C1 segment of cervical spinal cord (tissue), 14 donors: Measurements from ENCODE around the gene TMEM208.

Source experiments
- DNase-seq, 14 donors: peaks; one replicate each; lab custom pipeline; 2025; lab: John Stamatoyannopoulos, UW

The TMEM208 gene

GRCh38 chr16:67226804-67227566 lies at the start of gene TMEM208:
TSS of gene TMEM208 (plus strand) at chr16:67227130. CDS start at chr16:67227219, 89 bp downstream.
- DNase-seq, result peak; percentile 61 to 98 (median 94)

- peak in 3 of 14 donors; percentile 38 to 75 (median 56) for DNase-seq
Observed at GRCh38 chr16:67177743-67178699, 48.9 kb upstream of the TMEM208 start.

- DNase-seq, result no peak
Observed at GRCh38 chr16:67179421-67180080, 47.4 kb upstream of the TMEM208 start.

GRCh38 chr16:67180166-67180565 lies 46.8 kb upstream of the TMEM208 start:
- no peak for DNase-seq

GRCh38 chr16:67181346-67181745 lies 45.6 kb upstream of the TMEM208 start:
- peak in 4 of 14 donors; percentile 19 to 66 (median 38) for DNase-seq

GRCh38 chr16:67182288-67182687 lies 44.6 kb upstream of the TMEM208 start:
- no peak for DNase-seq

- no peak for DNase-seq
Observed at GRCh38 chr16:67183284-67183626, 43.7 kb upstream of the TMEM208 start.

GRCh38 chr16:67183627-67184452 lies 43.1 kb upstream of the TMEM208 start, which contains the start of gene MATCAP1:
TSS of gene MATCAP1 (minus strand) at chr16:67183963. CDS start at chr16:67180610, 3,353 bp downstream.
- DNase-seq, result peak; percentile 77 to 98 (median 95)

- no peak for DNase-seq
Observed at GRCh38 chr16:67184453-67184994, 42.4 kb upstream of the TMEM208 start.

- peak; percentile 11 to 84 (median 66) for DNase-seq
Observed at GRCh38 chr16:67184995-67185650, 41.8 kb upstream of the TMEM208 start.

GRCh38 chr16:67185651-67186134 lies 41.2 kb upstream of the TMEM208 start:
- DNase-seq, result no peak

- DNase-seq, result no peak
Observed at GRCh38 chr16:67186550-67186950, 40.4 kb upstream of the TMEM208 start.

- no peak for DNase-seq
Observed at GRCh38 chr16:67187175-67187890, 39.6 kb upstream of the TMEM208 start.

GRCh38 chr16:67188323-67188722 lies 38.6 kb upstream of the TMEM208 start:
- DNase-seq, result no peak

- no peak for DNase-seq
Observed at GRCh38 chr16:67188798-67189197, 38.1 kb upstream of the TMEM208 start.

- DNase-seq, result no peak
Observed at GRCh38 chr16:67190041-67190440, 36.9 kb upstream of the TMEM208 start, which contains the start of gene EXOC3L1. TSS of gene EXOC3L1 (minus strand) at chr16:67190136. CDS start at chr16:67189676, 460 bp downstream.

- DNase-seq, result no peak
Observed at GRCh38 chr16:67190448-67191399, 36.2 kb upstream of the TMEM208 start.
